Lower lobe of right lung (tissue), 2 donors: ENCODE results near the gene RADIL. TPM values are rescaled to one million over a fixed set of nuclear protein-coding genes. Genes with fewer than 3 reads are reported as not detected.

ENCODE experiments used
- ATAC-seq, 2 donors: fragments of 200-7000 bp; cut with Tn5 transposase; one replicate each; pipeline ENCODE4 v1.9.1; 2020 to 2022; ENCODE audit warnings: mild to moderate bottlenecking in 2 of 2, moderate library complexity in 2 of 2
- DNase-seq: peaks from one replicate; pipeline ENCODE4 v3.0.0-alpha.2; 2020
- H3K27ac ChIP-seq: fragments of 200-600 bp; one replicate; pipeline ENCODE4 v1.8.0; 2022
- H3K27me3 ChIP-seq: fragments of 200-600 bp; one replicate; pipeline ENCODE4 v1.8.0; 2022; ENCODE audit warnings: low read depth
- H3K36me3 ChIP-seq: fragments of 200-600 bp; one replicate; pipeline ENCODE4 v1.8.0; 2022; ENCODE audit warnings: mild to moderate bottlenecking
- H3K4me1 ChIP-seq: fragments of 200-600 bp; one replicate; pipeline ENCODE4 v1.8.0; 2022
- H3K4me3 ChIP-seq: fragments of 200-600 bp; one replicate; pipeline ENCODE4 v1.8.0; 2022; ENCODE audit warnings: mild to moderate bottlenecking
- H3K9me3 ChIP-seq: fragments of 200-600 bp; one replicate; pipeline ENCODE4 v1.8.0; 2022
- intact Hi-C: fragments of 100-400 bp; cut with DNase I; formaldehyde crosslinking; loops from one replicate; pipeline ENCODE4 v1.11.0; 2022
- total RNA-seq: library from RNA; stranded (reverse); fragmentation: NEBNext Ultra II Directional; extraction: Animal tissue kit (Norgen Biotek cat#: 25700); gene quantifications from one replicate; pipeline ENCODE4 v1.2.1, GENCODE V29; 2021
- TF ChIP-seq, protein P1 (sequence below): fragments of 200-600 bp; IDR thresholded peaks from one replicate; pipeline ENCODE4 v1.8.0; 2022; ENCODE audit warnings: antibody characterized with exemption, mild to moderate bottlenecking
- donor health status: DM: no; HTN: yes; CAD: no; lungs with severe emphysema.

Gene RADIL
- total RNA-seq, 1 donor from 2014 or later: 9.7 TPM

DNA sequence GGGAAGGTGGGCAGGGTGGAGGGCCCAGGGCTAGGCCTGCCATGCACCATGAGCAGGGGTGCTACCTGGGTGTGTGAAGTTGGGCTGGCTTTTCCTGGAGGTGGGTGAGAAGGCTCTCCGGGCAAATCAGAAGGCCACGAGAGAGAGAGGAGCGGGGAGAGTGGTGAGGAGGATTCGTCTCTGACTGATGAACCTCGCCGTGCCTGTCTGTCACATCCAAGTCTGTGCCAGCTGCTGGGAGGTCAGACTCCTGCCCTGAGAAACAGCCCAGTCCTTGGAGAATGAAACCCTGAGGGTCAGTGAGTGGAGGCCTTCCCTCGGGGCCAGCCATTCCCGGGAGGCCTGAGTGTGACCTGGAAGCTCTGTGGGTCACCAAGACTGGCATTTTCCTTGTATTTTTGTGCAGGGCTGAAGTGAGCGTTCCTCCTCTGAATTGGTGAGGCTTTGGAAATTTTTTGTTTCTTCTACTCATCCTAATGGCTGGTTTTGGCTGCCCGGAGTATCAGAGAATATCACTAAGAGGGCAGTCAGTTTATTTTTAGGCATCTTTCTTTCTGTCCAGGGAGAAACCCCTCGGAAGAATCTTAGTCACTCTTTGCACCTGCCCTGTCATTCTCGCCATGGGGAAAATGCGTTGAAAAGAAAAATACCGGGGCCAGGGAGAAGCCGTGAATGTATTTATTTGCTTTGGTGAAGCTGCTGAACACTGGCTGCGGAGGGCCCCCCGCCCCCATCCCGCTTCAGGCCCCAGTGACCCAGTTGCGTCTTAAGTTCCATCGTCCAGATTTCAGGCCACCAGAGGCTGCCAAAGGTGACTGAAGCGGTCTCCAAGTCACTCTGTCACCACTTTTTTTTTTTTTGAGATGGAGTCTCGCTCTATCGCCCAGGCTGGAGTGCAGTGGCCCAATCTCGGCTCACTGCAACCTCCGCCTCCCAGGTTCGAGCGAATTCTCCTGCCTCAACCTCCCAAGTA, 114.6 kb downstream of the RADIL start:
- ATAC-seq (no peak), DNase-seq (no peak)
- TF ChIP-seq, protein P1, sequence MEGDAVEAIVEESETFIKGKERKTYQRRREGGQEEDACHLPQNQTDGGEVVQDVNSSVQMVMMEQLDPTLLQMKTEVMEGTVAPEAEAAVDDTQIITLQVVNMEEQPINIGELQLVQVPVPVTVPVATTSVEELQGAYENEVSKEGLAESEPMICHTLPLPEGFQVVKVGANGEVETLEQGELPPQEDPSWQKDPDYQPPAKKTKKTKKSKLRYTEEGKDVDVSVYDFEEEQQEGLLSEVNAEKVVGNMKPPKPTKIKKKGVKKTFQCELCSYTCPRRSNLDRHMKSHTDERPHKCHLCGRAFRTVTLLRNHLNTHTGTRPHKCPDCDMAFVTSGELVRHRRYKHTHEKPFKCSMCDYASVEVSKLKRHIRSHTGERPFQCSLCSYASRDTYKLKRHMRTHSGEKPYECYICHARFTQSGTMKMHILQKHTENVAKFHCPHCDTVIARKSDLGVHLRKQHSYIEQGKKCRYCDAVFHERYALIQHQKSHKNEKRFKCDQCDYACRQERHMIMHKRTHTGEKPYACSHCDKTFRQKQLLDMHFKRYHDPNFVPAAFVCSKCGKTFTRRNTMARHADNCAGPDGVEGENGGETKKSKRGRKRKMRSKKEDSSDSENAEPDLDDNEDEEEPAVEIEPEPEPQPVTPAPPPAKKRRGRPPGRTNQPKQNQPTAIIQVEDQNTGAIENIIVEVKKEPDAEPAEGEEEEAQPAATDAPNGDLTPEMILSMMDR: no peak
- Histone ChIP-seq H3K27ac (no peak overlapping the region), H3K9me3 (no peaks in the 10 kb centered on the region), H3K36me3 (peaks cover 36% of the 10 kb centered on the region), H3K4me3 (no peak overlapping the region), H3K27me3 (no peaks in the 10 kb centered on the region), H3K4me1 (peaks cover under 1% of the 10 kb centered on the region)
- intact Hi-C loops: no loop called here

DNA sequence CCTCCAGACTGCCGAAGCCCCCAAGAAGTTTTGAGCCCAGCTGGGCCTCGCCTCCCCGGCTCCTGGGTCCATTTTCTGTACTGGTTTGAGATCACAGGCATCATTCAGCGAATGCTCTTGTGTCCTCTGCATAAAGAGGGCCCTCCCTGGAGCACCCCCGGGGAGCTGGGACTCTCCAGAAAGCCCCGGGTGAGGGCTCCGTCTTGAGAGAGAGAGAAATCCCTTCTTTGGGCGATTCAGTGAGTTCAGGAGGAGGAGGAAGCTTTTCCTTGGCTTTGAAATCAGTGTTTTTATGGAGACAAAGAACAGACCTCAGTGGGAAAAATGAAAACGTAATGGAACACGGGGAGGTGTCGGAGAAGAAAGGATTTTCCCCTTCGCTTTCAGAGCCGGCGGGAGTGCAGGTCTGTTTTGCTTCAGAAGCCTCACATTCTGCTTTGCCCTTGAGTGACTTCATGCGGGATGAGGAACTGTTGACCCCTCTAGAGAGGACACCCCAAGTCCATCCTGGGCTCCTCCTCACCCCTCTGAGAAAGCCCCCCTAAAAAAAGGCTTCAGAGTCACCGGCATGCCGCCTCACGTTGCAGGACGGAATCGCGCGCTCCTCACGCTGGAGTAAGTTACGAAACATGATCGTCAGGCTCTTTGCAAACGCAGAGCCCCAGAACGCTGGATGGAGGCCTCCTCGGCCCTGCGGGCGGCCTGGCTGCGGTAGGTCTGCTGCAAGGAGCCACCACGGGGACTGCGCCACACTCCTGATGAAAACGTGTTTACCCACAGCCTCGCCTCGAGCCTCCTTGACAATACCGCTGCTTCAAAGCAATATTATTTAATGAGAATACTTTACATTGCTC, 116.6 kb downstream of the RADIL start:
- Histone ChIP-seq H3K4me3 (no peak overlapping the region), H3K36me3 (peaks cover 56% of the 10 kb centered on the region), H3K27ac (no peak overlapping the region), H3K27me3 (no peaks in the 10 kb centered on the region), H3K9me3 (no peaks in the 10 kb centered on the region), H3K4me1 (no peaks in the 10 kb centered on the region)
- intact Hi-C loops: no loop called here
- TF ChIP-seq, protein P1: no peak
- ATAC-seq (no peak), DNase-seq (no peak)

DNA sequence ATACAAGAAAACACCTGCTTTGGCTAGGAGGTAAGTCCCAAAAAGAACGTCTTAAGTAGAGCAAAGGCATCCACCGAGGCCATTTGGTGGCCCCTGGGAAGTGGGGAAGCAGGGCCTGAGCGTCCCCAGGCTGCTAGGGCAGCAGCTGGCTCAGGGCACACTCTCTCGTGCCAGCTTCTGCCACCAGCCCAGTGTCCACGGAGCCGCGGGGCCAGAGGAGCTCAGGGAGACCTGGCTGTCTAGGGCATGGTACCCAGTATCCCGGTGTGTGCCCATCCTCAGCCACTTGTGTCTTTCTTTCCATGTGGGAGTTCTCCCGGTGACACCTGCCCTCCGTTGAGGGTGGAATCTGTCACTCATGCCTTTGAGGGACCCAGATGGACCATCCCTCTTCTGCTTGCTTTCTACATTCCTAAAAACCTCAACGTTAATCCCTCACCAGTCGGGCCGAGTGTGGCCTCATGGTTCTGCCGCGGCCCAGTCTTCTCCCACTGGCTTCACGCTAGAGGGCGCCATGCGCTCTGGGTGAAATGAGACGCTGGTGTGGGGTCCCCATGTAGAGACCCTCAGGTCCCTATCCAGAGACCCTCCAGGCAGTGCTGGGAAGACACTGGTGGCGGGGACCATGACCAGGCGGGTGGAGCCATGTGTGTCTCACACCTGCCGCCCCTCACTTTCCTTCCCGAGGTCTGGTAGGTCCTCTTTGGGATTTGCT, 117.6 kb downstream of the RADIL start:
- TF ChIP-seq, protein P1: peak; percentile 17
- no peak for DNase-seq
- Histone ChIP-seq H3K4me1 (no peaks in the 10 kb centered on the region), H3K27ac (no peak overlapping the region), H3K27me3 (no peaks in the 10 kb centered on the region), H3K36me3 (peaks cover 66% of the 10 kb centered on the region), H3K9me3 (no peaks in the 10 kb centered on the region), H3K4me3 (no peak overlapping the region)
- intact Hi-C loops: no loop called here
- no peak for ATAC-seq

DNA sequence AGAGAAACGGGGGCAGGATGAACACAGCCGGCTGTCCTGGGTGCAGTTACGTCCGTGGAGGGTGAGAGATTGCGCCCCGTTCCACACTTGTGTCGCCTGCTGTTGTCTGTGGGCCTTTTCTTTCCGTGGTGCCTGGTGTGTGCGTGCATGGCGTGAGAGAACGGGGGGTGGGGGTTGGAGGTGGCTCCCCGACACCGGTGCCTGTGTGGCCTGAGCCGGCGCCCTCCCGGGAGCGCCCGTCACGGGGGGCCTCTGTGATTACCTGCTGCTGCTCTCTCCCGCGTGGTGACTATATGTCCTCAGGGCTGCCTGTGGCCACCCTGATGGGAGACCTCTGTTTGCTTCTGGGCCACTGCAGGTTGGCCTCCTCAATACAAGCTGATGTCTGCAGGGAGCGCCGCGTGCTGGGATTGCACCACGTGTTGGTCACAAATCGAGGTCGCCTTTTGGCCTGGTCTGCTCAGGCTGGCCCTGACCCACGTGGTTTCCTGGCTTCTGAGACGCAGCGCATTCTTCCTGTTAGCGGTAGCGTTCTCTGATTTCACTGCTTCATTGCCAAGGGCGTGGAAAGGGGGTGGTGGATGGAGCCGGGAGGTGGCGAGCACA, 119.0 kb downstream of the RADIL start:
- no peak for ATAC-seq

More for the DNA sequence above, 119.0 kb downstream of the RADIL start:
- intact Hi-C loops: no loop called here
- Histone ChIP-seq H3K27me3 (no peaks in the 10 kb centered on the region), H3K27ac (no peak overlapping the region), H3K36me3 (peaks cover 80% of the 10 kb centered on the region), H3K9me3 (no peaks in the 10 kb centered on the region), H3K4me3 (no peak overlapping the region), H3K4me1 (no peaks in the 10 kb centered on the region)
- TF ChIP-seq, protein P1: no peak
- DNase-seq: no peak
